H9 (cell line): Measurements from ENCODE around the gene DNASE1L2. TPM values are rescaled to one million over a fixed set of nuclear protein-coding genes. Genes with fewer than 3 reads are reported as not detected.

Experiments
- DNase-seq: peaks from one replicate; pipeline ENCODE4 v3.0.0-alpha.2; 2017
- H2AFZ ChIP-seq: one replicate; pipeline ENCODE4 v1.6.1; 2013; ENCODE audit warnings: mild to moderate bottlenecking, low read length, control low read depth, moderate library complexity
- H2AK5ac ChIP-seq: 2 replicates; pipeline ENCODE4 v1.6.1; 2013; ENCODE audit warnings: low read length, control low read depth, mixed read lengths; ENCODE audit not compliant: insufficient read length
- H2BK120ac ChIP-seq: one replicate; pipeline ENCODE4 v1.6.1; 2013; ENCODE audit warnings: low read depth, mild to moderate bottlenecking, low read length, control low read depth, inconsistent platforms; ENCODE audit not compliant: poor library complexity, severe bottlenecking
- H2BK12ac ChIP-seq: 2 replicates; pipeline ENCODE4 v1.6.1; 2013; ENCODE audit warnings: low read length, control low read depth, mixed read lengths, low read depth; ENCODE audit not compliant: insufficient read length
- H2BK15ac ChIP-seq: 2 replicates; pipeline ENCODE4 v1.6.1; 2013; ENCODE audit warnings: low read depth, low read length, control low read depth
- H2BK20ac ChIP-seq: one replicate; pipeline ENCODE4 v1.6.1; 2013; ENCODE audit warnings: low read depth, mild to moderate bottlenecking, low read length, control low read depth, inconsistent platforms; ENCODE audit not compliant: poor library complexity, severe bottlenecking
- H2BK5ac ChIP-seq: 2 replicates; pipeline ENCODE4 v1.6.1; 2013; ENCODE audit warnings: low read length, control low read depth, mixed read lengths; ENCODE audit not compliant: insufficient read length
- H3K14ac ChIP-seq: 2 replicates; pipeline ENCODE4 v1.6.1; 2013; ENCODE audit warnings: low read length, control low read depth; ENCODE audit not compliant: insufficient read depth
- H3K18ac ChIP-seq: 2 replicates; pipeline ENCODE4 v1.6.1; 2013; ENCODE audit warnings: low read depth, mild to moderate bottlenecking, mixed read lengths, low read length, control low read depth; ENCODE audit not compliant: insufficient read length
- H3K23ac ChIP-seq: 2 replicates; pipeline ENCODE4 v1.6.1; 2013; ENCODE audit warnings: low read length, control low read depth, mixed read lengths, low read depth; ENCODE audit not compliant: insufficient read length
- H3K23me2 ChIP-seq: 2 replicates; pipeline ENCODE4 v1.6.1; 2013; ENCODE audit warnings: low read depth, mild to moderate bottlenecking, mixed read lengths, low read length, control low read depth; ENCODE audit not compliant: insufficient read length, poor library complexity, severe bottlenecking
- H3K27ac ChIP-seq: 2 replicates; pipeline ENCODE4 v1.5.1; 2013; ENCODE audit warnings: low read length, control low read depth, mixed read lengths, low read depth; ENCODE audit not compliant: insufficient read length
- H3K27me3 ChIP-seq: 2 replicates; pipeline ENCODE4 v1.6.1; 2013; ENCODE audit warnings: low read length, control low read depth, inconsistent platforms; ENCODE audit not compliant: insufficient read depth
- H3K4ac ChIP-seq: 2 replicates; pipeline ENCODE4 v1.6.1; 2013; ENCODE audit warnings: low read depth, mild to moderate bottlenecking, control low read depth, inconsistent platforms, low read length, moderate library complexity
- H3K4me1 ChIP-seq: 2 replicates; pipeline ENCODE4 v1.6.1; 2013; ENCODE audit warnings: low read length, control low read depth, inconsistent platforms; ENCODE audit not compliant: insufficient read depth
- H3K4me2 ChIP-seq: 2 replicates; pipeline ENCODE4 v1.6.1; 2013; ENCODE audit warnings: low read length, control low read depth, mixed read lengths; ENCODE audit not compliant: insufficient read length, insufficient read depth
- H3K56ac ChIP-seq: 2 replicates; pipeline ENCODE4 v1.6.1; 2013; ENCODE audit warnings: low read depth, mild to moderate bottlenecking, mixed read lengths, low read length, control low read depth; ENCODE audit not compliant: insufficient read length
- H3K79me1 ChIP-seq: 2 replicates; pipeline ENCODE4 v1.6.1; 2013; ENCODE audit warnings: low read depth, mild to moderate bottlenecking, moderate library complexity, low read length, control low read depth, inconsistent platforms; ENCODE audit not compliant: insufficient read depth, poor library complexity, severe bottlenecking
- H3K79me2 ChIP-seq: 2 replicates; pipeline ENCODE4 v1.6.1; 2013; ENCODE audit warnings: low read length, control low read depth, inconsistent platforms; ENCODE audit not compliant: insufficient read depth
- H3K9ac ChIP-seq: 2 replicates; pipeline ENCODE4 v1.6.1; 2013; ENCODE audit warnings: low read length, control low read depth, mixed read lengths; ENCODE audit not compliant: insufficient read length; ENCODE audit errors: extremely low read depth
- H3K9me3 ChIP-seq: one replicate; pipeline ENCODE4 v1.6.1; 2013; ENCODE audit warnings: low read depth, low read length, inconsistent platforms; ENCODE audit not compliant: control insufficient read depth
- H3T11ph ChIP-seq: one replicate; pipeline ENCODE4 v1.6.1; 2013; ENCODE audit warnings: mild to moderate bottlenecking, low read length, control low read depth, inconsistent platforms
- H4K20me1 ChIP-seq: one replicate; pipeline ENCODE4 v1.6.1; 2013; ENCODE audit not compliant: control insufficient read depth, insufficient read length, insufficient read depth
- H4K5ac ChIP-seq: 2 replicates; pipeline ENCODE4 v1.6.1; 2013; ENCODE audit warnings: low read depth, mild to moderate bottlenecking, mixed read lengths, low read length, control low read depth; ENCODE audit not compliant: insufficient read length
- H4K8ac ChIP-seq: replicated peaks from 2 replicates; pipeline ENCODE4 v1.6.1; 2013; ENCODE audit warnings: low read length, control low read depth, mixed read lengths, low read depth; ENCODE audit not compliant: insufficient read length
- H4K91ac ChIP-seq: 2 replicates; pipeline ENCODE4 v1.6.1; 2013; ENCODE audit warnings: low read depth, mild to moderate bottlenecking, moderate library complexity, mixed read lengths, low read length, control low read depth; ENCODE audit not compliant: insufficient read length
- H3K27ac Mint-ChIP-seq, 3 experiments: 2 replicates in 2 of 3; 3 replicates in 1 of 3; pipeline ENCODE4 v1.8.0; 2020 to 2021; ENCODE audit warnings: mixed read lengths in 3 of 3, mild to moderate bottlenecking in 1 of 3, moderate library complexity in 1 of 3
- H3K27me3 Mint-ChIP-seq: 2 replicates; pipeline ENCODE4 v1.8.0; 2021; ENCODE audit warnings: low read depth, mild to moderate bottlenecking, moderate library complexity, mixed read lengths
- H3K36me3 Mint-ChIP-seq, 3 experiments: 2 replicates in 2 of 3; 3 replicates in 1 of 3; pipeline ENCODE4 v1.8.0; 2020 to 2021; ENCODE audit warnings: low read depth in 3 of 3, mixed read lengths in 3 of 3; ENCODE audit not compliant: insufficient read depth in 1 of 3
- H3K4me1 Mint-ChIP-seq, 2 experiments: 2 replicates each; pipeline ENCODE4 v1.8.0; 2020; ENCODE audit warnings: mixed read lengths in 2 of 2
- H3K4me3 Mint-ChIP-seq, 2 experiments: 2 replicates in 1 of 2; 3 replicates in 1 of 2; pipeline ENCODE4 v1.8.0; 2020 to 2021; ENCODE audit warnings: mild to moderate bottlenecking in 2 of 2, mixed read lengths in 2 of 2, moderate library complexity in 1 of 2
- H3K9me3 Mint-ChIP-seq, 2 experiments: 2 replicates in 1 of 2; 3 replicates in 1 of 2; pipeline ENCODE4 v1.8.0; 2020; ENCODE audit warnings: mild to moderate bottlenecking in 2 of 2, mixed read lengths in 2 of 2, moderate library complexity in 1 of 2
- CTCF ChIP-seq: fragments of 200-600 bp; sonication (generic); conservative IDR thresholded peaks from 3 replicates; pipeline ENCODE4 v1.8.0; 2021; ENCODE audit warnings: antibody characterized with exemption, mild to moderate bottlenecking
- WGBS: extraction: QIAGEN DNeasy Blood & Tissue Kit; methylation state at CpG from one replicate; pipeline ENCODE4 v1.1.7; 2013; ENCODE audit warnings: missing lambda C conversion rate, low lambda C conversion rate, mixed read lengths; ENCODE audit not compliant: insufficient read length; ENCODE audit errors: extremely low coverage; 5-methylcytosine and 5-hydroxymethylcytosine counted together
- total RNA-seq: library from RNA; stranded (reverse); gene quantifications from 2 replicates; pipeline ENCODE4 v1.2.1, GENCODE V29; 2021

Gene DNASE1L2
- total RNA-seq, 1 experiment from 2014 or later, result 2.5 TPM

DNA sequence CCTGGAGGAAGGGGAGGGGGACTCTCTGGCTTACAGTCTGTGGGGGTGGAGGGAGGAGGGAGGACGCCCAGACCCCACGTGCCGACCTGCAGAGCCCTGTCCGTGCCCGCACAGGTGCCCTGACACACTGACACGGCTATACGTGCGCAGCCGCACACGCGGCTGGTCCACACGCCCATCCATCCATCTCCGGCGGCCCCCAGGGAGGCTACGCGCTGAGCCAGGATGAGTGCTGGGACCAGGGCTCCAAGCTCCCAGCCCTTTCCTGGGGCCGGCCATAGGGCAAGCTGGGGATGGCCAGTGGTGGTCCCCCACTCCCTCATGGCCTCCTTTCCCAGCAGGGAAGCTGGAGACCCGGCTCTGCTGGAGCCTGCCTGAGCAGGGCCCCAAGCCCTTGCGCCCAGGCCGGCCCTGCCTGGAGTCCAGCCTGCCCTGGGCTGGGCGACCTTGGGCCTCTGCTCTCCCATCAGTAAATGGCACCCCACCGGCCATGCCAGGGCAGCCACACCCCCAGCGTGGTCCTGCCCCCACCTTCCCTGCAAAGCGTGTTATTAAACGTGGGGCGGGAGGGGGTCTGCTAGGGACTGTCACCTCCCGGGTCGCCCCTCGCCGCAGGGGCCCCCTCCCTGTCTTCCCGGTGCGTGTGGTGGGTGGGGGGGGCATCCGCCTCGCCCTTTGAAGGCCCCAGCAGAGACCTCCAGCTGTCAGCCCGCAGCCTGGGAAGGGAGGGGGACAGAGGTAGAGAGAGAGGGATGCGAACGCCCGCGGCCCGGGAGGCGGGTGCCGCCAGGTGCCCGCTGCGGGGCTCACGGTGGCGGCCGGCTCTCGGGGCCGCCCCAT, 40.7 kb upstream of the DNASE1L2 start:
- H3K79me1 ChIP-seq, result no peaks in the 10 kb centered on the region
- H3K27ac Mint-ChIP-seq, result no peak overlapping the region
- H2BK12ac ChIP-seq, result no peak overlapping the region
- peaks cover 38% of the 10 kb centered on the region for H3K27me3 Mint-ChIP-seq
- no peak overlapping the region for H3K27ac ChIP-seq
- no peaks in the 10 kb centered on the region for H3K9me3 ChIP-seq
- peaks cover 8% of the 10 kb centered on the region; the same call in 1 of the 2 replicates for H3K27me3 ChIP-seq
- H3K4me2 ChIP-seq, result peak overlapping the region; percentile 42
- peak overlapping the region; percentile 58 to 83 for H3K4me3 Mint-ChIP-seq
- H2AK5ac ChIP-seq, result no peak overlapping the region
- H4K20me1 ChIP-seq, result no peaks in the 10 kb centered on the region
- H3K23ac ChIP-seq, result no peak overlapping the region
- H3K14ac ChIP-seq, result no peak overlapping the region
- H2BK5ac ChIP-seq, result no peak overlapping the region
- DNase-seq, result peak; percentile 56
- H3K18ac ChIP-seq, result no peak overlapping the region
- no peak overlapping the region for H3T11ph ChIP-seq
- no peaks in the 10 kb centered on the region for H3K9me3 Mint-ChIP-seq
- no peak overlapping the region for H4K5ac ChIP-seq
- no peaks in the 10 kb centered on the region for H3K36me3 Mint-ChIP-seq
- no peak overlapping the region for H2BK15ac ChIP-seq
- peaks cover 4% of the 10 kb centered on the region in 2 experiments; a peak in 1 of 4 replicates for H3K4me1 Mint-ChIP-seq
- H4K91ac ChIP-seq, result no peak overlapping the region
- TF ChIP-seq CTCF, result no peak
- H2AFZ ChIP-seq, result no peak overlapping the region
- no peaks in the 10 kb centered on the region for H3K4me1 ChIP-seq
- H3K9ac ChIP-seq, result no peak overlapping the region
- H3K23me2 ChIP-seq, result peaks cover 7% of the 10 kb centered on the region
- H3K4ac ChIP-seq, result no peak overlapping the region
- H2BK120ac ChIP-seq, result no peak overlapping the region
- H2BK20ac ChIP-seq, result no peak overlapping the region
- no CpG with 5 or more reads among the region's 49 CpGs for WGBS
- no peak overlapping the region for H4K8ac ChIP-seq
- H3K56ac ChIP-seq, result no peak overlapping the region
- H3K79me2 ChIP-seq, result no peaks in the 10 kb centered on the region
